GM18951 (cell line): ENCODE data around the gene TEX29.

Experiments
- POLR2A ChIP-seq: IDR thresholded peaks from 4 replicates; pipeline ENCODE4 v1.6.1; 2011; ENCODE audit warnings: mild to moderate bottlenecking; ENCODE audit not compliant: insufficient read length, insufficient read depth; ENCODE audit errors: extremely low read depth
- in situ Hi-C: fragments of 300-500 bp; cut with MboI; formaldehyde crosslinking; loops from one replicate; pipeline ENCODE4 v1.12.0; 2022; ENCODE audit warnings: low sequenced_read_pairs, mixed read lengths, inconsistent platforms; ENCODE audit not compliant: unreplicated experiment

The TEX29 gene

GRCh38 chr13:111322001-111322915 lies 1.8 kb downstream of the TEX29 start:
- in situ Hi-C loops: no loop called here
- TF ChIP-seq POLR2A: no peak

GRCh38 chr13:111322916-111323331 lies 2.5 kb downstream of the TEX29 start:
- in situ Hi-C loops: no loop called here
- no peak for TF ChIP-seq POLR2A

- no peak for TF ChIP-seq POLR2A
- in situ Hi-C loops: no loop called here
These were observed 3.1 kb downstream of the TEX29 start for GRCh38 chr13:111323549-111323948.

- in situ Hi-C loops: no loop called here
- TF ChIP-seq POLR2A: no peak
These were observed 3.7 kb downstream of the TEX29 start for GRCh38 chr13:111323950-111324651.

- in situ Hi-C loops: no loop called here
- TF ChIP-seq POLR2A: no peak
These were observed 4.3 kb downstream of the TEX29 start for GRCh38 chr13:111324736-111325135.

- no peak for TF ChIP-seq POLR2A
- in situ Hi-C loops: no loop called here
These were observed 4.9 kb downstream of the TEX29 start for GRCh38 chr13:111325146-111325890.

GRCh38 chr13:111325941-111326620 lies 5.6 kb downstream of the TEX29 start:
- in situ Hi-C loops: no loop called here
- TF ChIP-seq POLR2A: no peak

- in situ Hi-C loops: no loop called here
These were observed 6.2 kb downstream of the TEX29 start for GRCh38 chr13:111326621-111326965.

GRCh38 chr13:111326981-111327642 lies 6.7 kb downstream of the TEX29 start:
- no peak for TF ChIP-seq POLR2A
- in situ Hi-C loops: no loop called here

More at GRCh38 chr13:111326621-111326965, 6.2 kb downstream of the TEX29 start:
- no peak for TF ChIP-seq POLR2A

GRCh38 chr13:111327730-111328573 lies 7.5 kb downstream of the TEX29 start:
- in situ Hi-C loops: no loop called here
- no peak for TF ChIP-seq POLR2A

- no peak for TF ChIP-seq POLR2A
- in situ Hi-C loops: no loop called here
These were observed 8.3 kb downstream of the TEX29 start for GRCh38 chr13:111328574-111329410.

GRCh38 chr13:111329641-111330040 lies 9.2 kb downstream of the TEX29 start:
- in situ Hi-C loops: no loop called here
- no peak for TF ChIP-seq POLR2A
